ENCODE data around the gene HS3ST1.

HS3ST1 gene

GRCh38 chr4:11424000-11424399 is 4.7 kb downstream of the HS3ST1 start:
- H3K27me3 ChIP-seq (ENCODE audit: insufficient read depth, poor library complexity, severe bottlenecking), result peaks cover 18% of the 10 kb centered on the region
- DNase-seq (ENCODE audit: low read depth in 1 of 2, low spot score in 1 of 2), result peak in 1 of 2 experiments; percentile 40
- H3K27ac ChIP-seq (replicated peaks), result no peak overlapping the region
- TF ChIP-seq CTCF (IDR thresholded peaks at IDR 0.05; ENCODE audit: insufficient read depth, low read length), result peak; percentile 26
- TF ChIP-seq POLR2AphosphoS5 (IDR thresholded peaks at IDR 0.05; ENCODE audit: low read depth), result no peak
- TF ChIP-seq REST (IDR thresholded peaks at IDR 0.05; ENCODE audit: insufficient replicate concordance, low read depth), result no peak
- no peak for TF ChIP-seq SPI1 (IDR thresholded peaks at IDR 0.05; ENCODE audit: borderline replicate concordance, low read depth)
- H3K4me3 ChIP-seq (replicated peaks; ENCODE audit: insufficient read depth, low read length), result no peak overlapping the region

- Histone ChIP-seq H3K4me3 (replicated peaks; ENCODE audit: insufficient read depth, low read length) (no peak overlapping the region), H3K27ac (replicated peaks) (no peak overlapping the region), H3K27me3 (ENCODE audit: insufficient read depth, poor library complexity, severe bottlenecking) (peaks cover 15% of the 10 kb centered on the region)
- TF ChIP-seq CTCF (IDR thresholded peaks at IDR 0.05; ENCODE audit: insufficient read depth, low read length), result no peak
- no peak for TF ChIP-seq SPI1 (IDR thresholded peaks at IDR 0.05; ENCODE audit: borderline replicate concordance, low read depth)
- TF ChIP-seq GABPA (IDR thresholded peaks at IDR 0.05; ENCODE audit: low read depth), result no peak
- TF ChIP-seq POLR2AphosphoS5 (IDR thresholded peaks at IDR 0.05; ENCODE audit: low read depth), result no peak
- no peak for TF ChIP-seq REST (IDR thresholded peaks at IDR 0.05; ENCODE audit: insufficient replicate concordance, low read depth)
- no peak for DNase-seq (ENCODE audit: low read depth in 1 of 2, low spot score in 1 of 2)
These were observed 5.2 kb downstream of the HS3ST1 start for GRCh38 chr4:11423465-11423864.

GRCh38 chr4:11421116-11421515 is 7.6 kb downstream of the HS3ST1 start:
- Histone ChIP-seq H3K4me3 (replicated peaks; ENCODE audit: insufficient read depth, low read length) (no peak overlapping the region), H3K27ac (replicated peaks) (no peak overlapping the region), H3K27me3 (ENCODE audit: insufficient read depth, poor library complexity, severe bottlenecking) (no peaks in the 10 kb centered on the region)
- no peak for DNase-seq (ENCODE audit: low read depth in 1 of 2, low spot score in 1 of 2)
- TF ChIP-seq GABPA (IDR thresholded peaks at IDR 0.05; ENCODE audit: low read depth), result no peak
- TF ChIP-seq REST (IDR thresholded peaks at IDR 0.05; ENCODE audit: insufficient replicate concordance, low read depth), result no peak
- TF ChIP-seq CTCF (IDR thresholded peaks at IDR 0.05; ENCODE audit: insufficient read depth, low read length), result no peak
- TF ChIP-seq SPI1 (IDR thresholded peaks at IDR 0.05; ENCODE audit: borderline replicate concordance, low read depth), result no peak

All from HL-60 (cell line).